K562 (cell line): ENCODE results near the gene CYP11A1. TPM values are rescaled to one million over a fixed set of nuclear protein-coding genes. Genes with fewer than 3 reads are reported as not detected.

ENCODE experiments used
- CC2D1A ChIP-seq: fragments of 450-650 bp; IDR thresholded peaks from 2 replicates; pipeline ENCODE4 v1.6.1; 2017; ENCODE audit warnings: mild to moderate bottlenecking
- SRSF3 ChIP-seq: fragments of 200-400 bp; formaldehyde crosslinking; IDR thresholded peaks from 2 replicates; pipeline ENCODE4 v1.6.1; 2016; ENCODE audit warnings: mild to moderate bottlenecking, low read length, moderate library complexity; ENCODE audit not compliant: insufficient read depth
- ZNF717 ChIP-seq: fragments of 250-450 bp; sonication (Bioruptor Pico); IDR thresholded peaks from 2 replicates; pipeline ENCODE4 v1.5.0; 2021
- ZNF780A ChIP-seq: fragments of 250-450 bp; sonication (Bioruptor Pico); IDR thresholded peaks from 2 replicates; pipeline ENCODE4 v1.5.0; 2021; ENCODE audit warnings: mild to moderate bottlenecking
- polyA plus RNA-seq, 8 experiments: library from polyadenylated mRNA; depleted of rRNA in 4 of 8; stranded (reverse) in 5 of 8; unstranded in 3 of 8; fragments of >200 nt; fragmentation: Nextera tagmentation in 2 of 8; fragmentation: Illumina TruSeq in 1 of 8; extraction: Ambion mirVana in 2 of 8; extraction: Trizol in 1 of 8; gene quantifications; 2 replicates each; pipeline versions ENCODE4 v1.2.1 to v1.2.3, GENCODE V29; 2011 to 2014; ENCODE audit warnings: inconsistent platforms in 1 of 8, missing spikeins in 1 of 8
- total RNA-seq, 7 experiments: library from RNA; depleted of rRNA in 6 of 7; stranded (reverse); fragments of >200 nt in 6 of 7; fragmentation: Illumina TruSeq in 2 of 7; extraction: Trizol in 2 of 7; gene quantifications; 2 replicates each; pipeline versions ENCODE4 v1.2.1 to v1.2.3, GENCODE V29; 2011 to 2021; ENCODE audit warnings: low replicate concordance in 1 of 7
- TF ChIP-seq, protein P1 (sequence below): sonication (generic); formaldehyde crosslinking; IDR thresholded peaks from 2 replicates; pipeline ENCODE4 v1.8.1; 2023; ENCODE audit warnings: mild to moderate bottlenecking, missing genetic modification reagents
- TF ChIP-seq, protein P2 (sequence below), 2 experiments: IDR thresholded peaks in 1 of 2; conservative IDR thresholded peaks in 1 of 2; 2 replicates each; pipeline ENCODE4 v1.6.1; 2016; ENCODE audit warnings: low read depth in 2 of 2, mild to moderate bottlenecking in 1 of 2, missing compliant biosample characterization in 1 of 2, missing genetic modification characterization in 1 of 2, moderate library complexity in 1 of 2
- TF ChIP-seq, protein P3 (sequence below): fragments of 450-650 bp; IDR thresholded peaks from 2 replicates; pipeline ENCODE4 v1.6.1; 2016; ENCODE audit warnings: missing biosample characterization, missing genetic modification characterization
- TF ChIP-seq, protein P4 (sequence below), 2 experiments: fragments of 450-650 bp; IDR thresholded peaks; 2 replicates each; pipeline ENCODE4 v1.6.1; 2016; ENCODE audit warnings: mild to moderate bottlenecking in 2 of 2, borderline replicate concordance in 1 of 2, low read depth in 1 of 2, moderate library complexity in 1 of 2

Gene CYP11A1
- total and polyA plus RNA-seq, 9 of the 15 experiments (the other 6 are each of a cell fraction or from before 2014, with no cell fraction given) = 0.06 to 0.24 (median 0.10) TPM; not detected in 4

DNA sequence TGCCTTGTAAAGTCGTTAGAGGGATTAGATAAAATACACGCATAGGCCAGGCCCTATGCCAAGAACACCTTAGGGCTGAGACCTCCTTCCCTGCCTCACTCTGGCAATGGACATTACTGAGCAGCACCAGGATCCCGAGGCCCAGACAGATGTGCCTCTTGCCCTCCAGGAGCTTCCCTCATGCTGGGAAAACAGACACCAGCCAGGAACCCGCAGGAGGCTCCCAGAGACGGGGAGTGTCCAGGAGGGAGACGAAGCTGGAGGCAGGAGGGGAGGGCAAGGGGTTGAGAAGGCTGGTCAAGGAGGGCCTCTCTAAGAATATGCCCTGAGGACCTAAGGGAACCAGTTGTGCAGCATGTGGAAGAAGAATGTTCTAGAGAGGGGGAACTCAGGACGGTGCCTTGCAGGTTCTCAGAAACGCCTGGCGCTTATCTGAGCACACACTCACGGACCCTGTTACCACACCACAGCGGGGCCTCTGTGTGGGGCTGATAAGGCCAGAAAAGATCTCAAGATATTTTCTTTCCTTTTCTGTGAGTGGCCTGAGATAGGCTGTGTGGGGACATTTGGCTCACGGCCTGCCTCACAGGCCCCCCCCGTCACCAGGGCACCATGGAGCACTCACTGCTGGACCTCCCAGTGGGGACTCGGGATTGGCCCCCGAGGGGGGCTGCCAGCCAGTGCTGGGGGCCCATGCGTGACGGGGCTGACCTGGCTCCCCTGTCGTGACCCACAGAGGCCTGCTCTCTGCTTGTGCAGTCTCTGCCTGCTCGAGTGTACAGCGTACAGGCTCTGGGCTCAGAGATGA, 22.0 kb upstream of the CYP11A1 start (continued):
- TF ChIP-seq, protein P1, sequence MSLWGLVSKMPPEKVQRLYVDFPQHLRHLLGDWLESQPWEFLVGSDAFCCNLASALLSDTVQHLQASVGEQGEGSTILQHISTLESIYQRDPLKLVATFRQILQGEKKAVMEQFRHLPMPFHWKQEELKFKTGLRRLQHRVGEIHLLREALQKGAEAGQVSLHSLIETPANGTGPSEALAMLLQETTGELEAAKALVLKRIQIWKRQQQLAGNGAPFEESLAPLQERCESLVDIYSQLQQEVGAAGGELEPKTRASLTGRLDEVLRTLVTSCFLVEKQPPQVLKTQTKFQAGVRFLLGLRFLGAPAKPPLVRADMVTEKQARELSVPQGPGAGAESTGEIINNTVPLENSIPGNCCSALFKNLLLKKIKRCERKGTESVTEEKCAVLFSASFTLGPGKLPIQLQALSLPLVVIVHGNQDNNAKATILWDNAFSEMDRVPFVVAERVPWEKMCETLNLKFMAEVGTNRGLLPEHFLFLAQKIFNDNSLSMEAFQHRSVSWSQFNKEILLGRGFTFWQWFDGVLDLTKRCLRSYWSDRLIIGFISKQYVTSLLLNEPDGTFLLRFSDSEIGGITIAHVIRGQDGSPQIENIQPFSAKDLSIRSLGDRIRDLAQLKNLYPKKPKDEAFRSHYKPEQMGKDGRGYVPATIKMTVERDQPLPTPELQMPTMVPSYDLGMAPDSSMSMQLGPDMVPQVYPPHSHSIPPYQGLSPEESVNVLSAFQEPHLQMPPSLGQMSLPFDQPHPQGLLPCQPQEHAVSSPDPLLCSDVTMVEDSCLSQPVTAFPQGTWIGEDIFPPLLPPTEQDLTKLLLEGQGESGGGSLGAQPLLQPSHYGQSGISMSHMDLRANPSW (CRISPR knock-in tag) = no peak
- TF ChIP-seq, protein P2, sequence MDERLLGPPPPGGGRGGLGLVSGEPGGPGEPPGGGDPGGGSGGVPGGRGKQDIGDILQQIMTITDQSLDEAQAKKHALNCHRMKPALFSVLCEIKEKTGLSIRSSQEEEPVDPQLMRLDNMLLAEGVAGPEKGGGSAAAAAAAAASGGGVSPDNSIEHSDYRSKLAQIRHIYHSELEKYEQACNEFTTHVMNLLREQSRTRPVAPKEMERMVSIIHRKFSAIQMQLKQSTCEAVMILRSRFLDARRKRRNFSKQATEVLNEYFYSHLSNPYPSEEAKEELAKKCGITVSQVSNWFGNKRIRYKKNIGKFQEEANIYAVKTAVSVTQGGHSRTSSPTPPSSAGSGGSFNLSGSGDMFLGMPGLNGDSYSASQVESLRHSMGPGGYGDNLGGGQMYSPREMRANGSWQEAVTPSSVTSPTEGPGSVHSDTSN (CRISPR knock-in tag; IDR thresholded peaks at IDR 0.05; ENCODE audit: low read depth) = no peak
- TF ChIP-seq, protein P2 (tag; conservative IDR thresholded peaks at IDR 0.05; ENCODE audit: low read depth) = peak; percentile 50
- TF ChIP-seq, protein P3, sequence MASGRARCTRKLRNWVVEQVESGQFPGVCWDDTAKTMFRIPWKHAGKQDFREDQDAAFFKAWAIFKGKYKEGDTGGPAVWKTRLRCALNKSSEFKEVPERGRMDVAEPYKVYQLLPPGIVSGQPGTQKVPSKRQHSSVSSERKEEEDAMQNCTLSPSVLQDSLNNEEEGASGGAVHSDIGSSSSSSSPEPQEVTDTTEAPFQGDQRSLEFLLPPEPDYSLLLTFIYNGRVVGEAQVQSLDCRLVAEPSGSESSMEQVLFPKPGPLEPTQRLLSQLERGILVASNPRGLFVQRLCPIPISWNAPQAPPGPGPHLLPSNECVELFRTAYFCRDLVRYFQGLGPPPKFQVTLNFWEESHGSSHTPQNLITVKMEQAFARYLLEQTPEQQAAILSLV (tag) = peak; percentile 52; the same call in 1 of the 2 replicates
- TF ChIP-seq, protein P4, sequence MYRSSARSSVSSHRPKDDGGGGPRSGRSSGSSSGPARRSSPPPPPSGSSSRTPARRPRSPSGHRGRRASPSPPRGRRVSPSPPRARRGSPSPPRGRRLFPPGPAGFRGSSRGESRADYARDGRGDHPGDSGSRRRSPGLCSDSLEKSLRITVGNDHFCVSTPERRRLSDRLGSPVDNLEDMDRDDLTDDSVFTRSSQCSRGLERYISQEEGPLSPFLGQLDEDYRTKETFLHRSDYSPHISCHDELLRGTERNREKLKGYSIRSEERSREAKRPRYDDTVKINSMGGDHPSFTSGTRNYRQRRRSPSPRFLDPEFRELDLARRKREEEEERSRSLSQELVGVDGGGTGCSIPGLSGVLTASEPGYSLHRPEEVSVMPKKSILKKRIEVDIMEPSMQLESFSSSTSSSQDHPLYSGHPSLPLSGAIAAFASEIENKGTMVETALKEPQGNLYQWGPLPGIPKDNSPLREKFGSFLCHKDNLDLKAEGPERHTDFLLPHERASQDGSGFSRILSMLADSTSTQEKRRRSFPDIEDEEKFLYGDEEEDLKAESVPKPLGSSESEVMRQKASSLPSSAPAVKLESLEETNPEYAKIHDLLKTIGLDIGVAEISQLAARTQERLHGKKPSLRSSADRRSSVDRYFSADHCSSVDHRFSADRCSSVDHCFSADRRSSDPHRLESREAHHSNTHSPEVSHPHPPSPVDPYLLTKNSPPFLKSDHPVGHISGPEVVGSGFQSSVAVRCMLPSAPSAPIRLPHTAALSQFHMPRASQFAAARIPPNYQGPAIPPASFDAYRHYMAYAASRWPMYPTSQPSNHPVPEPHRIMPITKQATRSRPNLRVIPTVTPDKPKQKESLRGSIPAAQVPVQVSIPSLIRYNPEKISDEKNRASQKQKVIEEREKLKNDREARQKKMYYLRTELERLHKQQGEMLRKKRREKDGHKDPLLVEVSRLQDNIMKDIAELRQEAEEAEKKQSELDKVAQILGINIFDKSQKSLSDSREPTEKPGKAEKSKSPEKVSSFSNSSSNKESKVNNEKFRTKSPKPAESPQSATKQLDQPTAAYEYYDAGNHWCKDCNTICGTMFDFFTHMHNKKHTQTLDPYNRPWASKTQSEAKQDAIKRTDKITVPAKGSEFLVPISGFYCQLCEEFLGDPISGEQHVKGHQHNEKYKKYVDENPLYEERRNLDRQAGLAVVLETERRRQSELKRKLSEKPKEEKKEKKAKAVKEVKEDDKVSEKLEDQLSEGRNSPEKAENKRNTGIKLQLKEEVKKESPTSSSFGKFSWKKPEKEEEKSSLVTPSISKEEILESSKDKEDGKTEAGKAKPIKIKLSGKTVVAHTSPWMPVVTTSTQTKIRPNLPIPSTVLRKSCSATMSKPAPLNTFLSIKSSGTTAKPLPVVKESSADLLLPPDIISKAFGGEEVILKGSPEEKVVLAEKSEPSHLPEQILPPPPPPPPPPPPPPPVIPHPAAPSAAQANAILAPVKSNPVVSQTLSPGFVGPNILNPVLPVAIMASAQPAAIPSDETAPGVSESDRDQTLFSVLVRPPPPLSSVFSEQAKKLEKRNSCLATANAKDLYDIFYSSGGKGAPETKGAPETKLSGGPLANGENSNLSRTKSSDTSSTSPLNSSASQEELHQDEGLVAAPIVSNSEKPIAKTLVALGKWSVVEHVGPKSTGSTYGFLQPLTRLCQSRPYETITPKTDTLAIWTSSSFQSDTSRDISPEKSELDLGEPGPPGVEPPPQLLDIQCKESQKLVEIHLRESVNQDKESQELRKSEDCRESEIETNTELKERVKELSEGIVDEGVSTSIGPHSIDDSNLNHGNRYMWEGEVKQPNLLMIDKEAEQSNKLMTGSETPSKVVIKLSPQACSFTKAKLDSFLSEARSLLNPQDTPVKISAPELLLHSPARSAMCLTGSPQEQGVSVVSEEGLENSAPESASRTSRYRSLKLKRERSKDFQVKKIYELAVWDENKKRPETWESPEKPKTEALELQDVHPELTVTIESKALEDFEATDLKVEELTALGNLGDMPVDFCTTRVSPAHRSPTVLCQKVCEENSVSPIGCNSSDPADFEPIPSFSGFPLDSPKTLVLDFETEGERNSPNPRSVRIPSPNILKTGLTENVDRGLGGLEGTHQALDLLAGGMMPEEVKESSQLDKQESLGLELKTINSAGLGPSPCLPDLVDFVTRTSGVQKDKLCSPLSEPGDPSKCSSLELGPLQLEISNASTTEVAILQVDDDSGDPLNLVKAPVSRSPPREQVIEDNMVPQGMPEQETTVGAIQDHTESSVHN (IDR thresholded peaks at IDR 0.05; ENCODE audit: borderline replicate concordance in 1 of 2, low read depth in 1 of 2) = peak in 1 of 2 experiments; percentile 81; a peak in 2 of 4 replicates
- TF ChIP-seq CC2D1A = peak; percentile 99
- no peak for TF ChIP-seq SRSF3
- no peak for TF ChIP-seq ZNF717 (CRISPR knock-in tag)
- TF ChIP-seq ZNF780A (CRISPR knock-in tag) = no peak
